ENCODE measurements around the gene LAMC3.

The LAMC3 gene

DNA sequence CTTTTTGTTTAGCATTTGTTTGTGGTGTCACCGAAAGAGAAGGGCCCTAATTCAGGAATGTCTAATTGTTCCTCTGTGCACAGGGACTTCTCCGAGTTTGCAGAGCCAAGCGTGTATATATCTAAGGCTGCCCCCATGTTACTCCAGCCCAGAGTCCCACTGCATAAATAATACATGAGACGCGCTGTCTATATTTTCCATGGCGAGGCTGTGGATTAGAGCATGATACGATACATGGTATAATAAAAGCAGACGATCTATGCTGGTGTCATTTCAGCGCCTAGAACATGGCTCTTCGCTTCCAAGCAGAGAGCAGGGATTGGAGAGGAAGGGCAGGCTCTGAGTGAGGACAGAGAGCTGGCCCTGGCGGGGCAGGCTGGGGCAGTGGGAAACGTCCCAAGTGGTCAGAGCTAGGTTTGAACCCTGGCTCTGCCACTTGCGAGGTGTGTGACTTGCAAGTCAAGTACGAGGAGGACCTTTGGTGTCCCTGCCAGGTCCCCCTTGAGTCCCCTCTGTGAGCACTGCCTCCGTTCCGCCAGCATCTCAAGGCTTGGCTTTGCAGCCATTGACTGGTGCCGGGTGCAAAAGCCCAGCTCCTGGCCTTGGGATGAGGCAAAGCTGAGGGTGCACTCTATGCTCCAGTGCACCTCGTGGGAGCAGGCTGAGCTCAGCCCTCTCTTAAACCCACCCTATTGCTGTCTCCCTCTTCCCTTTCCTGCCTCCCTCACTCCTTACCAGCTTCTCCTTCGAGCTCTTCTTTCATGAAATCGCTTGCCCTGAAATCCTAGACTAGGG is 29.2 kb upstream of the LAMC3 start:
- no peaks in the 10 kb centered on the region for H3K36me3 ChIP-seq (ENCODE audit: control insufficient read depth, insufficient read depth, low read length)
- H3K27ac ChIP-seq (ENCODE audit: low read depth, low read length, severe bottlenecking), result no peak overlapping the region
- WGBS, 2 experiments (ENCODE audit: insufficient coverage in 2 of 2), result 90 to 92% methylated on average over 17 to 20 of the region's 20 CpGs

DNA sequence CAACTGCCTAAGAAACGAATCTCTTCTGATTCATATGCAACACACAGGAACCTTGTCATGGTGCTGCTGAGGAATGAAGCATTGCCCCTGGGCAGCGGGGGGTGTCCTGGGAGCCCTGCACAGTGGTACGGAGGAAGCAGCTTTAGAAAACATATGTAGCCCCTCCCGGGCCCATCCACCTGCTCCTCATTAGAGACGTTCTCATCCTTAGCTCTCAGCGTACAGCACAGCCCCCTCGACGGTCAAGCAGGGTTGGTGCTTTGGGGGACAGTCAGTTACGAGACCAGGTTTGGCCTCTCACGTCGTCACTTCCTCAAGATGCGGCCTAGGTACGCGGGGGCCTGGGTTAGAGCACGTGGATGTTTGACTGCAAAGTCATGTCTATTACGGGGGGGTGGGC is 28.4 kb upstream of the LAMC3 start:
- no peak overlapping the region for H3K27ac ChIP-seq (ENCODE audit: low read depth, low read length, severe bottlenecking)
- WGBS, 2 experiments (ENCODE audit: insufficient coverage in 2 of 2), result 92 to 95% methylated on average over 9 to 16 of the region's 16 CpGs
- H3K4me1 ChIP-seq (ENCODE audit: control insufficient read depth, insufficient read depth, low read length, poor library complexity, severe bottlenecking), result no peaks in the 10 kb centered on the region
- H3K36me3 ChIP-seq (ENCODE audit: control insufficient read depth, insufficient read depth, low read length), result no peaks in the 10 kb centered on the region
- no peak overlapping the region for H3K4me3 ChIP-seq (ENCODE audit: extremely low read depth, insufficient read depth, low read length, poor library complexity, severe bottlenecking)
- H3K9me3 ChIP-seq (ENCODE audit: control insufficient read depth, low read length), result no peaks in the 10 kb centered on the region

More for the DNA sequence above, 29.2 kb upstream of the LAMC3 start:
- Histone ChIP-seq H3K9me3 (ENCODE audit: control insufficient read depth, low read length) (no peaks in the 10 kb centered on the region), H3K4me1 (ENCODE audit: control insufficient read depth, insufficient read depth, low read length, poor library complexity, severe bottlenecking) (no peaks in the 10 kb centered on the region), H3K4me3 (ENCODE audit: extremely low read depth, insufficient read depth, low read length, poor library complexity, severe bottlenecking) (no peak overlapping the region)

GRCh38 chr9:130981002-130981755 is 27.8 kb upstream of the LAMC3 start:
- 91 to 97% methylated on average over 3 to 8 of the region's 10 CpGs for WGBS, 2 experiments (ENCODE audit: insufficient coverage in 2 of 2)
- Histone ChIP-seq H3K4me1 (ENCODE audit: control insufficient read depth, insufficient read depth, low read length, poor library complexity, severe bottlenecking) (no peaks in the 10 kb centered on the region), H3K36me3 (ENCODE audit: control insufficient read depth, insufficient read depth, low read length) (no peaks in the 10 kb centered on the region), H3K4me3 (ENCODE audit: extremely low read depth, insufficient read depth, low read length, poor library complexity, severe bottlenecking) (no peak overlapping the region), H3K27ac (ENCODE audit: low read depth, low read length, severe bottlenecking) (no peak overlapping the region), H3K9me3 (ENCODE audit: control insufficient read depth, low read length) (no peaks in the 10 kb centered on the region)

DNA sequence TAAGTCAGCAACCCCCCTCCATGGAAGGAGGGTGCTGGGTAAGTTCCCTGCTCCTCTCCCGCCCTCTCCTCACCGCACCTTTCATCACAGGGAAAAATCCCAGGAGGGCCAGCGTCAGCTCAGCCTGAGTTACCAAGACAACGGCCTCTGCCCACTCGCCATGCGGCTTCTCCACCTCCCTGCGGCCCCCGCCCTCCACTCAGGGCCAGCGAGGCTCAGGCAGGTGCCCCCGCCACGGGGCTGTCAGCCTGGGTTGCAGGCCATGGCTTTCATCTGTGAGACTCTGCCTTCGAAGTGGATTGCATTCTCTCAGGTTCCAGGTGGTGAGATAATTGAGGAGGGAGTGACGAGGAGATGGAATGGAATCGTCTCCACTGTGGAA is 27.2 kb upstream of the LAMC3 start:
- no peaks in the 10 kb centered on the region for H3K4me1 ChIP-seq (ENCODE audit: control insufficient read depth, insufficient read depth, low read length, poor library complexity, severe bottlenecking)
- H3K9me3 ChIP-seq (ENCODE audit: control insufficient read depth, low read length), result no peaks in the 10 kb centered on the region
- 79 to 86% methylated on average over 7 to 14 of the region's 14 CpGs for WGBS, 2 experiments (ENCODE audit: insufficient coverage in 2 of 2)
- no peaks in the 10 kb centered on the region for H3K36me3 ChIP-seq (ENCODE audit: control insufficient read depth, insufficient read depth, low read length)
- no peak overlapping the region for H3K4me3 ChIP-seq (ENCODE audit: extremely low read depth, insufficient read depth, low read length, poor library complexity, severe bottlenecking)
- no peak overlapping the region for H3K27ac ChIP-seq (ENCODE audit: low read depth, low read length, severe bottlenecking)

GRCh38 chr9:130982636-130983358 is 26.2 kb upstream of the LAMC3 start:
- Histone ChIP-seq H3K27ac (ENCODE audit: low read depth, low read length, severe bottlenecking) (no peak overlapping the region), H3K4me1 (ENCODE audit: control insufficient read depth, insufficient read depth, low read length, poor library complexity, severe bottlenecking) (no peaks in the 10 kb centered on the region), H3K36me3 (ENCODE audit: control insufficient read depth, insufficient read depth, low read length) (no peaks in the 10 kb centered on the region), H3K9me3 (ENCODE audit: control insufficient read depth, low read length) (no peaks in the 10 kb centered on the region), H3K4me3 (ENCODE audit: extremely low read depth, insufficient read depth, low read length, poor library complexity, severe bottlenecking) (no peak overlapping the region)
- 90% methylated on average over 22 to 25 of the region's 25 CpGs for WGBS, 2 experiments (ENCODE audit: insufficient coverage in 2 of 2)

- Histone ChIP-seq H3K4me3 (ENCODE audit: extremely low read depth, insufficient read depth, low read length, poor library complexity, severe bottlenecking) (no peak overlapping the region), H3K27ac (ENCODE audit: low read depth, low read length, severe bottlenecking) (no peak overlapping the region), H3K9me3 (ENCODE audit: control insufficient read depth, low read length) (no peaks in the 10 kb centered on the region), H3K4me1 (ENCODE audit: control insufficient read depth, insufficient read depth, low read length, poor library complexity, severe bottlenecking) (no peaks in the 10 kb centered on the region), H3K36me3 (ENCODE audit: control insufficient read depth, insufficient read depth, low read length) (no peaks in the 10 kb centered on the region)
- WGBS, 2 experiments (ENCODE audit: insufficient coverage in 2 of 2), result 73 to 93% methylated on average over 3 to 4 of the region's 6 CpGs
Measured at GRCh38 chr9:130983359-130983670, 25.7 kb upstream of the LAMC3 start.

DNA sequence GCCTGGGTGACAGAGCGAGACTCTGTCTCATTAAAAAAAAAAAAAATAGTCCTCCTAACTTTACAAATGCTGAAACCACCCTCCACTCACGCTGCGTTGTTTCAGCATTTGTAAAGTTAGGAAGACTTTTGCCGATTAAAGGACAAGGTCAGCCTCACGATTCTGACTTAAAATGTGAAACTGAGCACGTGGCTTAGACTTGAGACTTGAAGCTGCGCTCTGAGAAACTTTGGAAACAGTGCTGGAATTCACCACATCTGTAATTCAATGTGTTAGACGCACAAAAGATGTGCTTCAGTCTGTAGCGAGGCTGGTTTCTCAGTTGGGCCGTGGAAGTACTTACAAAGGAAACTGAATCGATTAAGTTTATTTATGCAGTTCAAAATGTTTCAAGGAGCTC is 25.0 kb upstream of the LAMC3 start:
- no peak overlapping the region for H3K27ac ChIP-seq (ENCODE audit: low read depth, low read length, severe bottlenecking)
- H3K36me3 ChIP-seq (ENCODE audit: control insufficient read depth, insufficient read depth, low read length), result no peaks in the 10 kb centered on the region
- no peaks in the 10 kb centered on the region for H3K4me1 ChIP-seq (ENCODE audit: control insufficient read depth, insufficient read depth, low read length, poor library complexity, severe bottlenecking)
- WGBS, 2 experiments (ENCODE audit: insufficient coverage in 2 of 2), result 93 to 94% methylated on average over 9 to 10 of the region's 11 CpGs
- no peaks in the 10 kb centered on the region for H3K9me3 ChIP-seq (ENCODE audit: control insufficient read depth, low read length)
- no peak overlapping the region for H3K4me3 ChIP-seq (ENCODE audit: extremely low read depth, insufficient read depth, low read length, poor library complexity, severe bottlenecking)

DNA sequence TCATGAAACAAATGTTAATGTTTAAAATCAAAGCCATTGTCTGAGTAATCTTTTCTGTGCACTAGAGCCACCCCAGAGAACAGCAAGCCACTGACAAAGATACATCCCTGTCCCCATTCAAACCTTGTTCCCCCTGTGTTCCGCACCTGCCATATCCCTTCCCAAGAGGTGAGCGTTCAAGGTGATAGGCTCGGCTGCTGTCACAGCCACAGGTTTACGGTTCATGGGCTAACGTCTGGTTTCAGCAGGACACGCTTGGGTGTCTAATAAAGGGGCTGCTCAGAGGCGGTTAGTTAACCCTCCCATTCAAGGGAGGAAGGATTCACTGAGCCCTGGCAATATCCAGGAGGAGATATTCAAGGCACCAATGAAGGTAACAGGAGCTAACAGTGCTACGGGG is 24.5 kb upstream of the LAMC3 start:
- Histone ChIP-seq H3K4me1 (ENCODE audit: control insufficient read depth, insufficient read depth, low read length, poor library complexity, severe bottlenecking) (no peaks in the 10 kb centered on the region), H3K36me3 (ENCODE audit: control insufficient read depth, insufficient read depth, low read length) (no peaks in the 10 kb centered on the region), H3K9me3 (ENCODE audit: control insufficient read depth, low read length) (no peaks in the 10 kb centered on the region), H3K27ac (ENCODE audit: low read depth, low read length, severe bottlenecking) (no peak overlapping the region), H3K4me3 (ENCODE audit: extremely low read depth, insufficient read depth, low read length, poor library complexity, severe bottlenecking) (no peak overlapping the region)
- 91 to 93% methylated on average over 8 of the region's 8 CpGs for WGBS, 2 experiments (ENCODE audit: insufficient coverage in 2 of 2)

GRCh38 chr9:130985029-130985428 is 23.9 kb upstream of the LAMC3 start:
- H3K36me3 ChIP-seq (ENCODE audit: control insufficient read depth, insufficient read depth, low read length), result no peaks in the 10 kb centered on the region
- H3K4me1 ChIP-seq (ENCODE audit: control insufficient read depth, insufficient read depth, low read length, poor library complexity, severe bottlenecking), result no peaks in the 10 kb centered on the region
- no peaks in the 10 kb centered on the region for H3K9me3 ChIP-seq (ENCODE audit: control insufficient read depth, low read length)
- no peak overlapping the region for H3K4me3 ChIP-seq (ENCODE audit: extremely low read depth, insufficient read depth, low read length, poor library complexity, severe bottlenecking)
- WGBS, 2 experiments (ENCODE audit: insufficient coverage in 2 of 2), result 90 to 96% methylated on average over 5 to 6 of the region's 6 CpGs
- no peak overlapping the region for H3K27ac ChIP-seq (ENCODE audit: low read depth, low read length, severe bottlenecking)

- 72 to 80% methylated on average over 2 to 5 of the region's 5 CpGs for WGBS, 2 experiments (ENCODE audit: insufficient coverage in 2 of 2)
- H3K4me3 ChIP-seq (ENCODE audit: extremely low read depth, insufficient read depth, low read length, poor library complexity, severe bottlenecking), result no peak overlapping the region
- H3K36me3 ChIP-seq (ENCODE audit: control insufficient read depth, insufficient read depth, low read length), result no peaks in the 10 kb centered on the region
- H3K9me3 ChIP-seq (ENCODE audit: control insufficient read depth, low read length), result no peaks in the 10 kb centered on the region
- no peak overlapping the region for H3K27ac ChIP-seq (ENCODE audit: low read depth, low read length, severe bottlenecking)
- H3K4me1 ChIP-seq (ENCODE audit: control insufficient read depth, insufficient read depth, low read length, poor library complexity, severe bottlenecking), result no peaks in the 10 kb centered on the region
Measured at GRCh38 chr9:130985606-130986162, 23.3 kb upstream of the LAMC3 start.

Measured in mesodermal cell (in vitro differentiated cells).